Activated T-cell treated with anti-CD3 and anti-CD28 coated beads, Interleukin-2, amount 50 U/mL, for 48 hours (primary cell): Measurements from ENCODE around the gene KCNIP2.

Experiments used
- DNase-seq, 2 experiments: peaks; one replicate each; pipeline ENCODE4 v3.0.0-alpha.2; 2020

Gene KCNIP2

GRCh38 chr10:101843032-101844021, at the start of gene KCNIP2:
KCNIP2 (minus strand) TSS chr10:101843800; CDS start chr10:101843568, 232 bp downstream.
- DNase-seq, result peak; percentile 57 to 68

DNA sequence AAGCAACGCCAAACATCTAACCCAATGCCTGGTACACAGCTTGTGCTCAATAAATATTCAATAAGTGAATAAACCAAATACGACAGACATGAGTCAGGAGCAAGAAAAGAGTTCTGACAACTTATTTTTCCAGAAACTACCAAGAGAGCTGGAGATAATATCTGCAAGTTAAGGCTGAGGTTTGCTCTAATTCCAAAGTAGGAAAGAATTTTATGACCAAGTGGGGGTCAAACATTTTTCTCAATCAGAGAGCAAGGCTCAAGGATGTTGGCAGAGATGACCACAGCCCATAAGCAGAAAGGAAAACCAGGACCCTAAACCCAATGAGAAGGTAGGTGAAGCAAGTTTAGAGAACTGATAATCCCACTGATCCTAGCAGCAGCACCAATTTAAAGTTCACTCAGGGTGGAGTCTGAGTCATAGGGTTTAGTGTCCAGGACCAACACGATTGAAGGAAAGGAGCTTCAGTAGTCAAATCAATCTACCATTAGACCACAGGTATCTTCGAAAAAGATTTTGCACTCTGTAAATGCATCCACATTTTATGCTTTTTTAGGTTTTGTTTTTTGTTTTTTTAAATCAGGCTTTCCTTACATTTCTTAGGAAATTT, 49.3 kb upstream of the KCNIP2 start:
- no peak for DNase-seq

GRCh38 chr10:101889256-101890210, 45.9 kb upstream of the KCNIP2 start:
- DNase-seq, result peak; percentile 79 to 84

DNA sequence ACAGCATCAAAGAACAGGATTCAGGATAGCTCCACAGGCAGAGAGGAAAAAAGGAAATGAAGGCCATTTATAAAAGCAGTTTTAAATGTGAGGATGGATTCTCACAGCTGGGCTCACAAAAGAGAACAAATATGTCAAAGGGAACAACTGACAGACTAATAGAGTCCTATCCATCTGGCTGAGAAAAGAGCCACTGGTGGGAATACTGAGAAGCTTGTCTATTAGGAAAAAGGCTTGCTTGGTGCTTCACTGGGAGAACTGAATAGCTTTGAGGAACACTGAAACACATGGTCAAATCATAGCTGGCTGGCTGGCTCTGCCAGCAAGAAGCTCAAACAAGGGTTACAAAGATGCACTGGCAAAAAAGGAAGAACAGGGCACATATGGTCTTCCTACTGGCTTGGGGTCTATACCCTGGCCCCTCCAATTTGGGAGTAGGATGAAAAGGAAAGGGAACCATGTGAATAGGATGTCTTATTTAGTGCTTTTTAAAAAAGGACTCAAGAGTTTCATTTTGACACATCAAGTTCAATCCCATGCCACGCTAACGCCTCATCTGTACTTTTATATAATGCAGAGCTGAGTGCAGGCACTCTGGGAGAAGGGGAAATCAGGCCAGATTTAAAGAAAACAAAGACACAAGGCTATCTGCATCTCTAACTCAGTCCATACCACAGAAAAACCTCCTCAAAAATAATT, 44.8 kb upstream of the KCNIP2 start:
- DNase-seq, result no peak

DNA sequence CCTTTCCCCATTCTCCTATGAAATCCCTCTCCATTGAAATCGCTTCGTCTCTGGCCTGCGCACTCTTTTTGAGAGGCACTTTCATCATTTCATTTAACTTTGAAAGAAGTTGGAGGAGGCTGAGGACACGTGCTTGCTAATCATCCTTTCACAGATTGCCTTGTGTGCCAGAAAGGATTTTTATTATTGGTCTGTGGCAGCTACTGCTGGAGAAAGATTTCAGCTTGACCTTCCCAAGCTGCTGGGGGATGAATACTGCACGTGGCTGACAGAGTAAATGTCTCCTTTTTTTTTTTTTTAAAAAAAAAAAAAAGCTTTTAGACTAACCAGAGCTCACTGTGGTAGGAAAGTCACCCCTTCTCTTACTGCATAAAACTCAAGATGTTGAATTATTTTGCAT, 44.2 kb upstream of the KCNIP2 start:
- no peak for DNase-seq

GRCh38 chr10:101886521-101887312, 43.1 kb upstream of the KCNIP2 start:
- no peak for DNase-seq

DNA sequence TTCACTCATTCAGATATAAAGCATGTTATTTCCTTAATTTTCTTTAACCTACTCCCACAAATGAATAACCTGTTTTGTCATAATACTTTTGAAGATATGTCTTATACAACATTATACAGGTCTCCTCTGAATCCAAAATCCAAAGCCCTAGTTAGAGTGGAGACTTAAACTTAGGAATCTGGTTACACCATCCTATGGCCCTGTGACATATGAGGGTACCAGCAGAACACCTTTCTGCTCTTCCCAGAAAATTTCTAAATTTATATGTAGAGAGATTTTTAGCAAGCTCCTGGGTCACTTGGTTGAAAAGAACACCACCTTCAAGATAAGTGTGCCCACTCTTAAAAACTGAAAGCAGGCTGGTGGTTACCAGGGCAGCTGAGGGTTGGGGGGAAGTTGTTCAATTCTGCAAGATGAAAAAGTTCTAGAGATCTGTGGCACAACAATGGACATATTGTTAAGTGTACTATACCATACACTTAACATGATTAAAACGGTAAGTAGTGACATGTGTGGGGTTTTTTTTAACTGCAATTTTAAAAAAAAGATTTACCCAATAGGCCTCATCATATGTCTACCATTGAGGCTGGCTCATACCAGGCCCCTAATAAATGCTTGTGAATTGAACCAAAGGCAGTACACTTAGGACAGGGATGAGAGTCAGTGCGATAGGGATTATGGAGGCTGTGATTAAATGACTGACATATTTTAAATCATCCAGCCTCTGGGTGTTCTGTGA, 37.6 kb upstream of the KCNIP2 start:
- no peak for DNase-seq

DNA sequence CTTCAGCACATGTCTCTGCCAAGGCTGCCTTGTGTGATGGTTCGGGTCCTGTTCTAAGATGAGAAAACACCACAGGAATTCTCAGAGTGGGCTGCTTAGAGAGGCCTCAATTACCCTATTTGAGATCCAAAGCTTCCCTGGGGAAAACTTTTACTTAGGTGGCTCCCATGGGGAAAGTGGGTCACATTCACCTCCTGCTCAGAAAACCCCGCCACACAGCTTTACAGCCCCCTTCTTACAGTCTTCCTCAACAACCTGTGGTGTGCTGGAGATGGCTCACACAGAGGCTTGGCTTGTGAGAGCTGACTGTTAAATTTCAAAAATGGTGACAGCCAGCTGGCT, 36.6 kb upstream of the KCNIP2 start:
- DNase-seq, result no peak

DNA sequence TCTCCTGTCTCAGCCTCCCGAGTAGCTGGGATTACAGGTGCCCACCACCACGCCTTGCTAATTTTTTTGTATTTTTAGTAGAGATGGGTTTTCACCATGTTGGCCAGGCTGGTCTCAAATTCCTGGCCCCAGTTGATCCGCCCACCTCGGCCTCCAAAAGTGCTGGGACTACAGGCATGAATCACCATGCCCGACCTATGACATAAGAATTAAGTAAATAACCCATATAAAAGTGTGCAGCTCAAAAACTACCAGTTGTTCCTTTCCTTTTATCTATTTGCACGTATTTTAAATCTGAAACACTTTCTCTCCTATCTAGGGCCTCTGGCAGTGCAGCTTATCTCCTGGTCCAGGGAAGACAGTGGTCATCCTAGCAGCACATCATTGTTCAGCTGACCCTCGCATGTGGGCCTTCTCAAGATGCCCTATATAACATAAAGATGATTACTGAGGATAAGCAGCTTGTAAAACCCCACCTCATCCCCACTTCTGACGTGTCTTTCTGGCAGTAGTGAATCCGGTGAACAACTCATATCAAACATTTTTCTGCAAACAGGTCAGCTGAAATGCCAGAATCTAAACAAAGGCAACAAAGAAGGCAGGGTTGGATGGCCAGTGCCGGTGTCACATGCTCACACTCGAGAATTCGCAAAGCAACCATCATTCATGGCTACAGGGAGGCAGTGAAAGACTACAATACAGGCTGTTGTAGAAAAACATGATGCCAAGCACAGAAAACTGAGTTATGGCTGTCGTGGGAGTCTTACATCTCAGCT, 36.0 kb upstream of the KCNIP2 start:
- no peak for DNase-seq

DNA sequence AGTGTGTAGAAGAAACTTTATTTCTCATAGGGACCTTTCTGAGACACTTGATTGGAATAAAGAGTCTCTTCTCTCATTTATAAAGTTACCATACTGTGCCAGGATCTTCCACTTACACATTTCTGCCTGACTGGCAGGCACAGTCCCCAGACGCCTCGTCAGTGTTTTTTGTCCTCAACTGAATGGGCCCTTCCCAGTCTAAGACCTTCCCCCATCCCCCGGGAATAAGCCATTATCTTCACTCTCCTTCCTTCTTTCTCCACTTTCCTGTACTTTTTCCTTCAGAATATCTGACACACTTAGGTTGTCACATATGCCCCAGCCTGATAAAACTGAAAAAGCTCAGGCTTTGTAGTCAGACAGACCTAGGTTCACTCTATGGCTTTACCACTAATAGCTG, 35.3 kb upstream of the KCNIP2 start:
- DNase-seq, result no peak

GRCh38 chr10:101875068-101875688, 31.6 kb upstream of the KCNIP2 start:
- no peak for DNase-seq

- DNase-seq, result no peak
Measured at GRCh38 chr10:101874252-101874651, 30.7 kb upstream of the KCNIP2 start.

DNA sequence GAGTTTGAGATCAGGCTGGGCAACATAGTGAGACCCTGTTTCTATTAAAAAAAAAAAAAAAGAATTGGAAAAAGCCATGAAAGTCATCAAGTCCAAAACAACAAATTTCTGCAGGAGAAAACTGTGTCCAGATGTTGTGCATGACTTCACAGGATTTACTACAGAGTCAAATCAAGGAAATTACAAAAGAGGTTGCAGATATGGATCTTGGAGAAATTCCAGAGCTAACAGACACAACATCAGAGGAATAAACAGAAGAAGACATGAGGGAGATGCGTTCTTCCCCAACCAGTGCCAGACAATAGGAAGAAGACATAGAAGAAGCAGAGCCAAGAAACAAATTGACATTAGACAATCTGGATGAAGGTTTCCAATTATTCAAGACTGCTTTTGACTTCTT, 24.3 kb upstream of the KCNIP2 start:
- DNase-seq, result no peak

- DNase-seq, result no peak
Measured at GRCh38 chr10:101859530-101859929, 15.9 kb upstream of the KCNIP2 start.

- no peak for DNase-seq
Measured at GRCh38 chr10:101858723-101859500, 15.3 kb upstream of the KCNIP2 start.

- no peak for DNase-seq
Measured at GRCh38 chr10:101857802-101858476, 14.3 kb upstream of the KCNIP2 start.

DNA sequence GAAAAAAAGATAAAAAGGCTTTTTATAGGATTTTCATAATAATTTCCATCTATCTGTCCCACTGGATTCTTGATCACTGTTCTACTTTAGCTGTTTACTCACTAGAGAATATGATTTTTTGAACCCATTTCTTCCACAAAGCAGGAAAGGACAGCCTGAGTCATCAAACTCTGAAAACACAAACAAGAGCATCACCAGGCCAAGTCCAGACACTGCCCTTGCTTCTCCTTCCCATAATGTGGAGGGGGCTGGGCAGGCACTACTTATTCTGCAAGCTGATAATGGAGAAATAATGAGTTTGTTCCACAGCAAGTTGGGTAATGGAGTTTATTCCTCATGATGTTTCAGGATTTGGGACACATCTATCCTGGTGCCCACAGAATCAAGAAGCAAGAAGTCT, 13.0 kb upstream of the KCNIP2 start:
- DNase-seq, result no peak
